ENCODE results near the gene MUC21.
A peak's percentile ranks its signal among the peaks of the same experiment; 100 is the strongest.
"Not testable (repeated sequence)": the region's sequence is repeated elsewhere in the genome, so short reads cannot be mapped to it uniquely, and the experiment has no call there.

Gene MUC21

DNA sequence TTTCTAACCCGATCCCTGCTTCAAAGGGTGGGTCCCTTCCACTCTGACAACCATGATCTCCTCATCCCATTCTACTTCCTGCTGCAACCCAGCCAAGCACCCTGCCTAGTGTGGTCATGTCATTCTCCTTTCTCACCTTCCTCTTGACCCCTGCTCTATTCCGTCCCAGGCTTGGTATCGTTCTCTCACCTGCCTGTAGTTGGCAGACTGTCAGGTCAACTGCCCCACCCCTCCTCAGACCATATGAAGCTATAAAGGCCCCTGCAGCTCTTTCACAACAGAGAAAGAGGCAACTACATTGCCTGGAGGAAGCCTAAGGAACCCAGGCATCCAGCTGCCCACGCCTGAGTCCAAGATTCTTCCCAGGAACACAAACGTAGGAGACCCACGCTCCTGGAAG is at the start of gene MUC21:
MUC21 (plus strand) TSS at position 280 of the 400 bp plus-strand sequence. CDS start 241 bp downstream, outside the sequence.
- no peak for DNase-seq

GRCh38 chr6:30935018-30935417 is 48.5 kb upstream of the MUC21 start:
- DNase-seq: no peak

DNA sequence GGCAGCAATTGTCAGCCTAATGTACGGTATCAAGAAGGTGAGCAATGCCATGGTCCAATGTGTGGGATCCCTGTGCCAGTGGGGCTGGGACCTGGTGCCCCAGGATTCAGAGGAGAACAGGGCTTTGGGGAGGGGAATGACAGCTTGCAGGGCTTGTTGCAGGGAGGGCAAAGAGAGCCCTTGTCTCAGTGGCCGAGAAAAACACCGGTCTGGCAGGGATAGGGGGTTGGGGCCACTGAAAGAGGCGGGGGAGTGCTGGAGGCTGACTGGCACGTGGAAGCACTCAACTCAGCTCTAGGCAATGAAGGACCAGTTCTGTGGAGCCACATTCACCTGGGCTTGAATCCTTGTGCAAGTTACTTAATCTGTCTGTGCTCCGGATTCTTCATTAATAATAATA is 46.3 kb upstream of the MUC21 start:
- DNase-seq: no peak

DNA sequence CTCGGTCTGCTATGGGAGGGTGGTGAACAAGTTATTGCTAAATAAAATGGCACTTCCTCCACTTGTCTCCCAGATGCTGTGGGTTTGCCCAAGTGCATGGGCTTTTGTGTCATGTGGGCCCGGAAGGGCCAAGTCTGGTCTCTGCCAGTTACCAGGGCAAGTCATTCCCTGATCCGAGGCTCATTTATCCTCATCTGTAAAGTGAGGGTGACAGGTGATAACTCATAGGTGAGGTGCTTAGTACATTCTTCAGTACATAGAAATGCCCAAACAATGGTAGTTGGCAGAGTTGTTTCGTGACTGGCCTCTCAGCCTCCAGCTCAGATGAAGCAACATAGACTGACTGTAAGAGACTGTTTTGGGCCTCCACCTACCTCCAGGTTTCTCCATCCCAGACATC is 44.8 kb upstream of the MUC21 start:
- DNase-seq: no peak

GRCh38 chr6:30939473-30939872 is 44.0 kb upstream of the MUC21 start:
- DNase-seq: no peak

DNA sequence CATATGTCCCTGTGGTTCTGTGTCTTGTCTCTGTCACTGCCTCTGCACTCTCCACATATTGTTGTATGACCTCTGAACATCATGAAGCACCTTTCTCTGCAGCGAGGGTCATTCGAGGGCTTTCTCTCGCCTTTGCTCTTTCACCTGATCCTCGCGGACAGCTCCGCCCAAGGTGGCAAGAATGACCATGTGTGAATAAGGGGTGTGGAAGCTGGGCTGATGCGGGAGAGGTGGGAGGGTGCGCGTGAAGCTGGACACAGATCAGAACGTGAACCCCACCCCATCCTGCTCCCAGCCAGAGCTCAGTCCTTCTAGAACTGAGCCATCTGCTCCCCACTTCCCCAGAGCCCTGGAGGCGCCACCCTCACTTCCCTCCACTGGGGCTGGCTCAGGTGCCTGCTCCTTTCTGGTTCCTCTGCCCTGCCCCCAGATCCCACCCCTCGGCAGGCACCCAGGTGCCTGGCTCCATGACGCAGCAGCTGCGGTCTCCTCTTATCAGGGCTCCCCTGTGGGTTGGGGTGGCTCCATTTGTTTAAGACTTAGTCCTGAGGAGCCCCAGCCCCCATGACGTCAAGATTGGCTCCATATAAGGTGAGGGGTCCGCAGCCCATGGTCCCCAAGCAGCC is 43.0 kb upstream of the MUC21 start, which contains the start of gene MUCL3:
MUCL3 (plus strand) TSS at position 613 of the 626 bp plus-strand sequence. CDS start 27 bp downstream, outside the sequence.
- DNase-seq: no peak

DNA sequence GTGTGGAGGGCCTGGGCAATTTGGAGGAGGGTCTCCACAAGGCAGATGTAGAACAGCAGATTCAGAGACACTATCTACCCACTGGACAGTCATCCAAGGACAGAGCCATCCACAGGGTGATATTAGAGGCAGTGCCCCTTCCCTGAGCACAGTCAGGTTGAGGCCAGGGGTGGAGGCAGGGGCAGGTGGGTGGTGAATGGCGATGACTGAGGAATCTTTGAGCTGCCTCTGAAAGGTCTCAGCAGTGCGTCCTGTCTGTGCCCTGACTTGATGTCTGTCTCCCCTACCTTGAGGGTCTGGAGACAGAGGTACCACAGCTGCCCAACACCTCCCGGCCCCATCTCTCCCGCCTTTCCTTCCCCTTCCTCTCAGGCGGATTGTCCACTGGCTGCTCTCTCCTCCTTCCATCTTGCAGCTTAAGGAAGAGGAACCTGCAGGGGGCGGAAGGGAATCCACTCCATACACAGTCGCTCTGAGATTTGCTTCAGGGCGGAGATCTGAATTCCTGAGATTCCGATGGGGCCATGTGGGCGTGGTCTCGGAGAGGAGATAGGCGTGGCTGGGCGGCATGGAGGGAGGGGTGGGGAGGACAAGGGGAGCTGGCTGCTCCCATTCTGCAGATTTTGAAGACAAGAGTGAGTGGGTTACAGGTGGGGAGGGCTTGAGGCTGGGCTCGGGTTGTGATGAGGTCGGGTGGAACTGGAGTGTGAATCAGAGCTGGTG is 41.0 kb upstream of the MUC21 start:
- DNase-seq: no peak

- DNase-seq: no peak
Observed at GRCh38 chr6:30944051-30944450, 39.5 kb upstream of the MUC21 start.

- no peak for DNase-seq
Observed at GRCh38 chr6:30945281-30945680, 38.2 kb upstream of the MUC21 start.

- no peak for DNase-seq
Observed at GRCh38 chr6:30947231-30947630, 36.3 kb upstream of the MUC21 start.

- no peak for DNase-seq
Observed at GRCh38 chr6:30948811-30949210, 34.7 kb upstream of the MUC21 start.

DNA sequence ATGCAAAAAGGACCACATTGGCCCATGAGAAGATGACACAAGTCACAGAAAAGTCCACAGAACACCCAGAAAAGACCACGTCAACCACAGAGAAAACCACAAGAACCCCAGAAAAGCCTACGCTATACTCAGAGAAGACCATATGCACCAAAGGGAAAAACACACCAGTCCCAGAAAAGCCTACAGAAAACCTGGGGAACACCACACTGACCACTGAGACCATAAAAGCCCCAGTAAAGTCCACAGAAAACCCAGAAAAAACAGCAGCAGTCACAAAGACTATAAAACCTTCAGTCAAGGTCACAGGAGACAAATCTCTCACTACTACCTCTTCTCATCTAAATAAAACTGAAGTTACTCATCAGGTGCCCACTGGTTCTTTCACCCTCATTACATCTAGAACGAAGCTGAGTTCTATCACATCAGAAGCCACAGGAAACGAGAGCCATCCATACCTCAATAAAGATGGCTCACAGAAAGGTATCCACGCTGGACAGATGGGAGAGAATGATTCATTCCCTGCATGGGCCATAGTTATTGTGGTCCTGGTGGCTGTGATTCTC is 31.5 kb upstream of the MUC21 start:
- no peak for DNase-seq

GRCh38 chr6:30954631-30955366 is 28.7 kb upstream of the MUC21 start:
- DNase-seq: no peak

DNA sequence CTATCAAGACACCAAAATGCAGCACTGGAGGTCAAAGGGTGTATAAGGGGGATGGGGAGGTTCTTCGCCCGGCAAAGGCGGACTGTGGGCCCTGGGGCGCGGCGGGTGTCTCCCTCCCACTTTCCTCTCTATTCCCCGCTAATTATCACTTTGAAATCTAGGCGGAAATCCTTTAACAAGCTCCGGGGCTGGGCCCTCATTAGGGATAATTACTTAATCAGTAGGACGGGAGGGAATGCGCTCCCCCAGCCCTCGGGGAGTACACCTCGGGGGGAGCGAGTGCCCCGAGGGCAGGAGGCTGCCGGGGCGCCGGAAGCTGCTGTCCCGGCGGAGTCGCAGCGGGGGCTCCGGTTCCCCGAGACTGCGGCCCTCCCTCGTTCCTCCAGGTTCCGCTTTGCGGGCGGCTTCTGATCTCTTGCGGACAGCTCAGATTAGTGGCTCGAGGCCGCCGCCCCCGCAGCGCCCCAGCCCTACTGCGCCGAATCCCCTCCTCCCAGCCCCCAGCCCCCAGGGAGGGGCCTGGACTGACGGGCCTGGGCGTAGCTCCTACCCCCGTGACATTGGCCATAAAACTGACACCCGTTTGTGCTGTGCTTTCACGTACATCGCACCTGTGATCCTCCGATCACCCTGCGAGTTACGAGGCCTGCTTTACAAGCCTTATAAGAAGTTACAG is 28.0 kb upstream of the MUC21 start:
- DNase-seq: peak; percentile 10

DNA sequence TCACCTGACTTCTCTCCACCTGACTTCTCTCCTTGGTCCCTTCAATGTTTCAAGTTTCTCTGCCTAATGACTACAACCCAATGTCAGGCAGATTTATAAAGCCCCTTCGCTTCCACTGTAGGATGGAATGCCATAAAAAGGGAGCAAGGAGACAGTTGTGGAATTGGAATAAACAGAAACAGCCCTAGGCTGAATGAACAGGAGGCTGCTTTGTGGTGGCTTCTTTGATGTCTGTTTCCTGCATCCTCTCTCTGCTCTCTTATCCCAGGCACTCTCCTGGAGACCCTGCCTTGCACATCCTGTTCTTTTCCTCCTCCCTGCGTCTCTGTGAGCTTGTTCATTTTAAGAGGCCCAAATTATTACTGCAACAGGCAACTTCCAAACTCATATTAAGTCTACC is 25.8 kb upstream of the MUC21 start:
- DNase-seq: no peak

GRCh38 chr6:30960907-30961673 is 22.4 kb upstream of the MUC21 start:
- DNase-seq: no peak

GRCh38 chr6:30962716-30963115 is 20.8 kb upstream of the MUC21 start:
- DNase-seq: no peak

- no peak for DNase-seq
Observed at GRCh38 chr6:30963641-30964040, 19.9 kb upstream of the MUC21 start.

- DNase-seq: no peak
Observed at GRCh38 chr6:30964075-30964474, 19.4 kb upstream of the MUC21 start.

GRCh38 chr6:30965140-30965601 is 18.3 kb upstream of the MUC21 start:
- no peak for DNase-seq

GRCh38 chr6:30966154-30966553 is 17.4 kb upstream of the MUC21 start:
- DNase-seq: no peak

- not testable (repeated sequence) for DNase-seq
Observed at GRCh38 chr6:30969171-30969570, 14.3 kb upstream of the MUC21 start.
